HG03558 (cell line): ENCODE measurements around the gene TMTC2.
A peak's percentile ranks its signal among the peaks of the same experiment; 100 is the strongest.

Experiments used
- ATAC-seq: cut with Tn5 transposase; IDR thresholded peaks from one replicate; pipeline ENCODE4 v1.9.1; 2021; ENCODE audit warnings: moderate number of reproducible peaks; ENCODE audit not compliant: unreplicated experiment; ENCODE audit errors: extremely low read depth

Gene TMTC2

DNA sequence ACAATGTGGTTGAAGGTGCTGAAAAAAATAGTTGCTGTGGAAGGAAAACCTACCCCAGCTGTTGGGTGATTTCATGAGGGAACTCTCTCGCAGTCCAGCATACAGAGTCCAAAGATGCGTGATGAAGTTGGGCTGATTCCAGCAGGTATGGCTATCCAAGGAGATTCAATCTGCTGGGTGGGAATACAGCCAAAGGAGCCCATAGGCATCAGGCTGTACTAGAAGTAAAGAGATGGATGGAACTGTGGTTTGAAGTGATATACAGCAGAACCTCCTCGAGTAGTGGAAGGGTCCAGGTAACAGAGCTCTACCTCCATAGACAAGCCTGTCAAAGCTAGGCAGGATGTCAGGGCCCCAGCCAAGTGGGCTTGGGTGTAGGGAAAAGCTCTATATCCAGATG, 11.5 kb upstream of the TMTC2 start:
- ATAC-seq: no peak

DNA sequence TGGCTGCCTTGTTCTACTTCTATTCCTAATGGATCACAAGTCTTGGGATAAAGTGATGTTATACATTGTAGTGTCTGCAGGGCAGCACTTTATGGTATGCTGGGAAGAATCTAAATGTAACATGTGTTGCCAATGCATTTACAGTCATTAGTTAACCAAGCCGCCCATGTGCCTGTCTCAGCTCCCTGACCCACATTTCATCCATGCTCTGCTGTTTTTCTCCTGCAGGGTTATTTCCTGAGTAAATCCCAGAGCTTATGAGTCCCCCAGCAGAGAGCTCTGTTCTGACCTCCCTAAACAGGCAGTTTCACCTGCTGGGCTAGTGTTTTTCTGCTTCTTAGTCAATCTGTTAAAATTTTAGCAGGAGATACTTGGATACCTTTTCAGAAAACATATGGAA, 4.4 kb upstream of the TMTC2 start:
- no peak for ATAC-seq

DNA sequence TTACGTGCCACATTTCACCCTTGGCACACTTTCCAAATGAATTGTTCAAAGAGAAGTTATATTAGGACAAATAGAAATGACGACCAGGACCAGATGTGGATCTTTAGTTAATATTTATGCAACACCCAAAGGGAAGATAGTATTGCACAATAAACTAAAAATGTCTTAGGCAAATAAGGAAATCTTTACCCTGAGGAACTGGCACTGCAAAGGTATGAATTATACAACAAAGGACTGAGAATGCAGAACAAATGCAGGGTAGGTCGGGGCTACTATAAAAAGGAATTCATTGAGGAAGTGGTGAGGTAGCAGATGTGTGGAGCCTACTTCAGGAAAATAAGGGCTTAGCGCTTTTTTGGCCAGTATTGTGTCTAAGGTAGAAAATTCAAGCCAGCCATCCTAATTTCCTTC, 3.9 kb upstream of the TMTC2 start:
- no peak for ATAC-seq

DNA sequence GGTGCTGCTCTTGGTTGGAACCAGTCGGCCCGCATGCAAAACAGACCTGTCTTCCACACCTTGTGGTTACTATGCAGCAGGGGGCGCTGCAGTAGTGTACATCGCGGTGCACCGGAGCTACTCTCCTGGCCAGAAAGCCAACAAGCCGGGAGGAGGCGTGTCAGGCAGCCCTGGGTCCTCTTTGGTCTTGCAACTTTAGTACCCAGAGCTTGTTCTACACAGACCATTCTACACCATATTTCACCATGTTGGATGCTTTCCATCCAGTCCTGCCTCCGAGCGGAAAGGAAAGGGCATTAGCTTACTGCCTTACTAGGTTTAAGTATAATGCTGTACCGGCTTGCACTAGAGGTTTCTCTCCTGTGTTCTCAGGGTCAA, 927 bp upstream of the TMTC2 start:
- peak; percentile 42 for ATAC-seq

DNA sequence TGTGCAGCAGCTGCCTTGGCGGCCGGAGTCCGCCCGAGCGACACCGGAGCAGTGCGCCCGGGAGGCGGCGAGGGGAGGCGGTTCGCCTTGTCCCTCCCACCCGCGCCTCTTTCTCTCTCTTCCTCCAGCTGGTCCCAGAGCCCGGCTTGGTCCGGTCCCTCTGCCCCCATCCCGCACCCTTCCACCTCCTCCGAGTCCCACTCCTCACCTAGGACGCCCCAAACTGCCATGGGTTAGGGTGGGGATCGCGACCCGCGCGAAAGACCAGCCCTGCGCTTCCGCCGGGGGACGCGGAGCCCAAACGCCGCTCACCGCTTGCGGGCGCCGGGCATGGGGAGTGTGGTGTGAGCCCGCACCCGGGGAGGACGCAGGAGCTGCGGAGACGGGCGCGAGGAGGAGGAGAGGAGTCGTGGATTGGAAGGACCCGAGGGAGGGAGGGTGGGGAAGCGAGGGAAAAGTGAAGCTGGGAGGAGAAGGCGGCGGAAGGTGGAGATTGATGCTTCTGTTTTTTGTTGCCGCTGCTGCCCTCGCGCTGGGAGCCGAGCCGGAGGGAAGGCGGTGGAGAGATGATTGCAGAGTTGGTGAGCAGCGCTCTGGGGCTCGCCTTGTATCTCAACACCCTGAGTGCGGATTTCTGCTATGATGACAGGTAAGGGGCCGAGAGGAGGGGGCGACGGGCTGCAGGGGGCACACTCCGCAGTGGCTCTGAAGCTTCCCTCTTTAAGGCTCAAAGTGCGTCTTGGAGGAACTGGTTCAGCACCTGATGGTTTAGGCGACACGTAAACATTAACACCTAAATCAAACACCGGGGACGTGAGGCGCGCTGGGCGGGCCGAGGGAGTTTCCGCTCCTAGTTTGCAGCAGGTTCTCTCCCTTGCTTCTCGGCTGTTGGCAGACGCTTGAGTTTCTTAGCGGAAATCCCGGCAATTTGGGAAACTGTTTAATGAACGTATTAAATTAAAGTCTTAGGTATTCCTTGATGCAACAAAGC, 610 bp downstream of the TMTC2 start:
- ATAC-seq: peak; percentile 14

DNA sequence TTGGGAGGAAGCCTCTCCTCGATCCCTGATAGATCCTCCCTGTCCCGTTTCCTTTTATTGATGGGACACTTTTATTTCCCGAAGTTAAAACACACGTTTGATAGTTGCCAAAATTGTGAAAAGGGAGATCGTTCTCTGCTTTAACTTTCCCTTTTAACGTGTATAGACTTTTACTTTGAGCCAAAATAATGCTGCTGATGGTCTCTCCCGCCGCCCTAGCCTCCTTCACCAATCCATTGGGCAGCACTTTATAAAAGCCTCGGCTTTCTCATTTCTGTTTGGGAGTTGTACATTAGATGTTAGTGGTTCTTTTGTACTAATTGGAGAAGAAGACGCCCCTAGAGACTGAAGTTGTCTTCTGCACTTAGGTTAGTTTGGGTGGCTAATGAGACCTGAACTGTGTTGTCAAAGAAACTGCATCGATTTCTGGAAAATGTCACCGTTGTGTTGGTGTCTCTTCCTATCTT, 1.4 kb downstream of the TMTC2 start:
- no peak for ATAC-seq

DNA sequence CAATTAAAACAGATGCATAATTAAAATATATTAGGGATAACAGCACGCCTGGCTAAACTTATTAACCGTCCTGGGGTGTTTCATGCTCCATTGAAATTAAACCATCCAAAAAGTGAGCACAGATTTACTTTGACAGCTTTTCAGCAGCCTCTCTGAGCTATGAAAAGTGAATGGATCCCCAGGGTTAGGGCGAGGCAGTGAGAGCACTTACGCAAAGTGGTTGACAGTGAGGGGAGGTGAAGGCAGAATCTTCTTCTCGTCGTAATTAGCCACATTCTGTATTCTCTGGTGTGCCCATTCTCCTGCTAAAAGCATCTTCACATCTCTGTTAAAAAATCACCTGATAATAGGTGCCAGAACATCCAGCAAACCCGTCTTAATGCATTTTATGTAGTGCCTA, 1.9 kb downstream of the TMTC2 start:
- no peak for ATAC-seq

DNA sequence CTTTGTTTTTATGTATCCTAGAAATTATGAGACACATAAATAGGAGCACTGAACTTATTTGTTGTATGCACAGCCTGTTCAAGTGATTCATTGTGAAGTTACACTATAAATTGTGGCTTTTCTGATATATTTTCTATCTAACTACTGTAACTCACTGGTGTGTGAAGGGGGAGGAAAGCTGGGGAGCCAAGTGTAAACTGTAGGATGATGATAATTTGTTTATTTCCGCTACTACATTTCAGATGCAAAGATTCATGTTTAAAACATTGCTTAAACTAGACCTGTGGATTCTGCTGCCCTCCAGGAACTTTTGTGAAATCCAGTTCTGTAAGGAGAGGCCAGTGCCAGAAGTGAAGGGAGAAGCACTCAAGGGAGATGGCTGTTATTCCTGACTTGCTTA, 3.3 kb downstream of the TMTC2 start:
- no peak for ATAC-seq

DNA sequence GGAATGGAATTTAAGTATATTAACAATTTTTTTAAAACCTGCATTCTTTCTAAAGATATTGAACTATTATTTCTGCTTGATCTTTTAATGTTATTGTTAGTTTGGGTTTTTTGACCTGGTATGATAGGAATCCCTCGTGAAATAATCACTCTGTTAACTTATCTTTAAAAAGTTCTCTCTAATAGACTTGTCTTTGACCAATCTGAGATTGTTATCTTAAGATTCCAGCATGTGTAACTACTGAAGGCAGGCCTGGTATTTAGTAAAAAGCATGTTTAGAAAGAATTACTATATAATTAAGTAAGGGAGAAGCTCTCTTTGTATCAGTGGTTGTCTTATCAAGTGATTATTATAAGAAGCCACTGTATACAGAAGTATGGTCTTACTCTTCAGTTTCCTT, 4.8 kb downstream of the TMTC2 start:
- ATAC-seq: no peak

DNA sequence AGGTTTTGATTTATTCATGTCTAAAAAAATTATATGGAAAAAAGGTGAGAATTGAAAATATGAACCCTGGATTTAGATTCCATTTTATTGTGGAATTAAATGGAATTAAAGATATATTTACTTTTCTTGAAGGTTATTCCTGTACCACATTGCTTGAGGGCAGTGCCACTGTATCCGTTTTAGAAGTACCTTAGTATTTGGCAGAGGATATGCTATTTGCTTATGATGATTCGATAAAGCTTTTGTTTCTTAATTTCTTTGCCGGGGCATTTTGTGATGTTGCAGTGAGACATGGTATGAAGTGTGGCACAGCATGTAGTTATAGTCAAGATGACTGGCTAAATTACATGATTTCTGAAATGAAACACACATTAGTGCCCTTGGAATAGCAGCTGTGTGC, 7.6 kb downstream of the TMTC2 start:
- no peak for ATAC-seq

DNA sequence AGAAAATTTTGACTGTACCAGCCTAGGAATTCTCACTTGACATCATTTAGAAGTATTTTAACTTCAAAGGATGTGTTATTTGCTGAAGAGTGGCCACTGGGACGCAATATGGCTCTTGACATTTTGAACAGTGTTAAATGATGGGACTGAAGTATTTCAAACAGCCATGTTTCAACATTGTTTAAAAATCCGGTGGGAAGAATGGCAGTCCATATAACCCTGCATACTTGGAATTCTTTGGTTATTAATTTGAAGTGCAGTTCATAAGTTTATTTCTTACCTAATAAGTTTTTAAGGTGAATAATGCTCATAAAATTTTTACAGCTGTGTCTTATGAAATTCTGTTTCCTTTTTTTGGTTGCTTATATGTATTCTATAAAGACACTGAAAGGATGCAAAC, 8.3 kb downstream of the TMTC2 start:
- no peak for ATAC-seq

DNA sequence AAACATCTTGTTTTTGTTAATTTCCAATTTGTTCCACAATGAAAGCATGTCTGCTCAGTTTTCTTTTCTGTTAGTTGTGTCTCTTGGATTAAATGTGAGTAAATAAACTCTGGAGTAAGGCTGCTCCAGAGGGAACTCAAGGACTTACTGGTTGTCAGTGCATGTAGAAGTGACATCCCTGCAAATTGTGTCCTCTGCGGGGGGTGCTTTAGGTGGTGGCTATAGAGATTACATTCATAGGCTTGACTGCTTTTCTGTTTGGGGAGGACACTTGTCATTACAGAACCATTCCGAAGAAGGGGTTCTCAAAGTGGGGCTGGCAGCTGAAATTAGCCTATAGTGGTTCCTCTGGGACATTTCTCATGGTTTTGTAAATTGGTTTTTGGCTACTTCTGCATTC, 8.8 kb downstream of the TMTC2 start:
- ATAC-seq: no peak

DNA sequence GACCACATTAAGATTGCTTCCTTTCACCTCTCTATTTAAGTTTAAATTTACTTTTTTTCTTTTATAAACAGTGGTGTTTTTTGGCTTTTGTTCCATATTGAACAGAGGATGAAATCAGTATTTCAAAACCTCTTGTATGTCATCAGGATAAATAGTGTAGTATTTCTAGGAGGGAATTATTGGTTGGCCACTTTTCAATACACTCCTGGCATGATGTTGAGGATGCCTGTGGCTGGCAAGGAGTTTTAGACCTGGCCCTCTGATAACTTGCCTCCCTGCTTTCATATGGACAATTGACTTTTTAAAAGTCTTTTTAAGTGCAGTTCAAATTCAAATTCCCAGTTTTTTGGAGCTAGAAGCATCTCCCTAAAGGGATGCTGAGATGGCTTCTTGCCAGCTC, 9.8 kb downstream of the TMTC2 start:
- no peak for ATAC-seq

DNA sequence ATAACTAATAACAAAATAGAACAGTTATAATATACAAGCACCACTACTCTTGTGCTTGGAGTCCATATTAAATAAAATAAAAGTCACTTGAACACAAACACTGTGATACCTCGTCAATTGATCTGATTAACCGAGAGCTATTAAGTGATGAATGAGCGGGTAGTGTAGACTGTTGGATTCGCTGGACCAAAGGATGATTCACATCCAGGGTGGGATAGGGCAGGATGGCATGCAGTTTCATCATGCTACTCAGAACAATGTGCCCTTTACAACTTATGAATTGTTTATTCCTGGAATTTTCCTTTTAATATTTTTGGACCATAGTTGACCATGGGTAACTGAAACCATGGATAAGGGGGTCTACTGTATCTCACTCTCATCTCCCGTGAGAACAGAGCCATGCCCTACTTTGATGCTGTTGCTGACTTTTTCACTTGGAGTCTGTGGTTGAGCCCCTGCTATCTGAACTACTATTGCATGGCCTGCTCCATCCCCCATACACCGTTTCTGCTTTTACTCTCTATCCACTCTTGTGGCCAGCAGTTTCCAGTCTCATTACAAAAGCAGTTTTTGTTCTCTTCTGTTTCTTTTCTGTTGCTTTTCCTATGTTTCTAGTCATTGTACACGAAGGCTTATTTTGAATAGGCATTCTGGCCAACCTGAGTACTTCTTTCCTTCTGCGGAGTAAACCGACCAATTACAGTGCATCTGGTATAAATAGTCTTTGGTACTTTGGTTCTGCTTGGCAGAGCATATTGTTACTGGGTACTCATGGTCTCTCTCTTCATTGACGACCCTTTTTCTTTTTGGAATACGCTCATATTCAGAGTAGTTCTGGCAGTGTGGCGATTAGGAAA, 12.2 kb downstream of the TMTC2 start:
- no peak for ATAC-seq

DNA sequence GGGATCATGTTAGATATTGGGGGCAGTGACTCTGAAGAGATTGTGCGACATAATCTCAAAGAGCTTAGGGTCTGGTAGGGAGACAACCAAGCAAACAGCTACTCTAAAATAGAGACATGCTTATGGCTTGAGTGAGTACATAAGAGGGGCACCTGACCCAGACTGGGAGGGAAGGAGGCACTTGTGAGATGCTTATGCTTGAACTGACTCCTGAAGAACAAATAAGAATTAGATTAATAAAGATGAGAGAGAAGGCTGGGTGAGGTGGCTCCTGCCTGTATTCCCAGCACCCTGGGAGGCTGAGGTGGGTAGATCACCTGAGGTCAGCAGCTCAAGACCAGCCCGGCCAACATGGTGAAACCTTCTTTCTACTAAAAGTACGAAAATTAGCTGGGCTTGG, 19.1 kb downstream of the TMTC2 start:
- ATAC-seq: no peak

DNA sequence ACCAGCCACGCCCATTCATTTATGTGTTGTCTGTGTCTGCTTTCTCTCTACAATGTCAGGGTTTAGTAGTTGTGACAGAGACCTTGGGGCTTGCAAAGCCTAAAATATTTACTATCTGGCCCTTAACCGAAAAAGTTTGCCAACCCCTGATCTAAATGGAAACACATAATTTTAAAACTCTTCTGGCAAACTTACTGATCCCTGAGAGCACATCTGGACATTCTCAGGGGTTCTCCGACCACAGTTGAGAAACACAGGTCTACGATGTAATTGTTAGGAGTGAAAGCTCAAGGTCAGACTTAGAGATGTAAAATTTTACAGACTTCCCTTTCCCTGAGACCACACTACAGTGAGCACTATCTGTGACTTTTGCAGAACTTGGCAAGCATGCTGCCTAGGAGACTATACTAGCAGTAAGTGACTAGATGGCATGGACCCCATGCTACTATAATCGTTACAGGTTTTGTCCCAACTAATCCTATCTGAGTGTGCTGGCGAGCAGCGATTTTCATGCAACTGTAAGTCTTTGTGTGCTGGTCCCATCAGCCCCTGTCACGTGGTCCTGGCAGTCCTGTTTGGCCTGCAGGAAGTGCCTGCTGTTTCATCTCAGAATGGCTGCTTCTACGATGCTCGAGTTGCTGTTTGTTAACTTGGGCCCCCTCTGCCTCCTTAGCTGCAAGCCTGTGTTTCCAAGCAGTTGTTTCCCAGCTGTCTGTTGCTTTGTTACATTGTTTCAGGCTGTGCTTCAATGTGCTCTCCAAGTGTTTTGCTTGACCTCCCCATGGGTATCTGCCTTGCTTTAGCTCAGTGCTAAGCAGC, 21.6 kb downstream of the TMTC2 start:
- no peak for ATAC-seq

DNA sequence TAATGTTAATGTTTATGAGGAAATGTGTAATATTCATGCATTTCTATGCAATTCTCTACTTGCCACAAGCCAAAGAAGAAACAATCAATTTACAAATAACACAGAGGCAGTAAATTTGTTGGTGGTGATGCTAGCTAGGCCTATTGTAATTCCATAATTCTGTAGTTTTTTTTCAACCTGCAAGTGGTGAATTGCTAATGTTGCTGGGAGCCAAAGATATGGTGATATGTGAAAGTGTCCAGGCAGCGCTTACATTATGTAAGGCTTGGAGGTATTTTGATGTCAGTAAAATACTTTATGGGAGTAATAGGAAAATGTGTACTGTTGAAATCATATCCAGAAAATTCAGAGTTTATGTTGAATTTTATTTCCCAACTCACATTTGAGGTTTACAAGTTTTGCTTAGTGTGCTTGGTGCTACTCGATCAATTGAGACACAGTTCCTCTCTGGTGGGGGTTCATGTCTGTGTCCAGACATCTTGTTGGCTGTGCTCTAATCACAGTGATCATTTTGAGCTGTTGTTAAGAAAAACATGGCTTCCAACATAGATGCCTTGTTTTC, 23.2 kb downstream of the TMTC2 start:
- ATAC-seq: no peak

DNA sequence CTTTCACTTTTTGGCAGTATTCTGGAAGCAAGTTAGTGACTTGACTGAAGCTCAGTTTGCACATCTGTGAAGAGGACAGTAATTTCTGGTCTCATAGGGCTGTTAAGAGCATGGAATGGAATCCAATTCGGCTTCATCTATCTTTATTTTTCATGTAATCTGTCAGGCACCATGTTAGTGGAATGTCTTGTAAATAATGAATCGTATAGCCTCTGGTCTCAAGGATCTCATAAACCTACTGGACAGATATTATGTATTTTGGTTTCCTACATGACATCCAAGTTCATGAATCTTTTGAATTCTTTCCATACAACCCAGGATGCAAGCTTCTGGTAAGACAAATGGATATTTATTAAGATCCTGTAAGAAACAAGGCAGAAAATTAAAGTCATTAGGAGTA, 24.0 kb downstream of the TMTC2 start:
- no peak for ATAC-seq

DNA sequence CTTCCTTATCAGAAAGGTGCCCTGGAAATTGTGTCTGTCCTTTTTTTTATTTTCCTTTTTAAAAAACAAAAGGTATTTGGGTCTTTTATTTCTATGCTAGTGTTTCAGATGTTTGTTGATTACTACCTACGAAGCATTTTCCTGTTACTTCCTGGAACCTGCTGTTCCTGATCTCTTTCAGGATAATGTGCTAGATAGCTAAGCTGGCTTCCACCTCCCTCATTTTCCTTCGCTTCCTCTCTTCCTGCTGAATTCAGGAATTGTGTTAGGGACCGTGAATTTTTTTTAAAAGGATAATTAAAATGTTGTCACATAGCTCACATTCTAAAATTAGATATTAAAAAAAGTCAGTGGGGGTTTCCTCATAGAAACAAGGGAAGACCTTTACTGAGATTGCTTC, 27.7 kb downstream of the TMTC2 start:
- ATAC-seq: no peak

DNA sequence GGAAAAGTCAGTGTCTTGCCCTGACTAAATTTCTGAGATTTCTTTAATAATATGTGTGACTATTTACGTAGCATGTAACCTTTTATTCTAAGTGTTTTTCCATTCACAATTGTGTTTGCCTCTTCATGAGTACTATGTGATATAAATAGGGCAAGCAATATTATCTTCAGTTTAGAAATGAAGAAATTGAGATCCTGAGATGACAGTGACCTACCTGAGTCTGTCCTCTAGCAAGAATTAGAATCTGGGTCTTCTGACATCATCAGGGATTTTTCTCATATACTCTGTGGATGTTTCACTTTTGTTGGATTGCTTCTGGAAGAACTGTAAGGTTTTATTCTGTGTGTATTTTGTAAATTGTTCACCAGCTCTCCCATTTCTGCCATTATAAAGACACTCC, 35.0 kb downstream of the TMTC2 start:
- no peak for ATAC-seq
